Uterus (tissue), 4 donors: ENCODE measurements around the gene UBQLN1. TPM values are rescaled to one million over a fixed set of nuclear protein-coding genes. Genes with fewer than 3 reads are reported as not detected.
"Not testable (repeated sequence)": the region's sequence is repeated elsewhere in the genome, so short reads cannot be mapped to it uniquely, and the experiment has no call there.

Experiments
- DNase-seq, 2 donors: peaks; one replicate each; pipeline ENCODE4 v3.0.0-alpha.2; 2019 to 2020
- H3K27ac ChIP-seq, 2 donors: fragments of 200-600 bp; sonication (generic); 1 replicate in 1 of 2; 2 replicates in 1 of 2; pipeline ENCODE4 v1.5.1; 2016 to 2018
- H3K27me3 ChIP-seq, 2 donors: fragments of 200-600 bp; sonication (generic); one replicate each; pipeline ENCODE4 v1.5.1; 2018 to 2019; ENCODE audit warnings: control low read depth in 1 of 2
- H3K36me3 ChIP-seq, 2 donors: fragments of 200-600 bp; sonication (generic); one replicate each; pipeline ENCODE4 v1.5.1; 2019; ENCODE audit warnings: control low read depth in 1 of 2
- H3K4me1 ChIP-seq, 2 donors: fragments of 200-600 bp; sonication (generic); one replicate each; pipeline ENCODE4 v1.5.1; 2018 to 2019; ENCODE audit warnings: control low read depth in 1 of 2
- H3K4me3 ChIP-seq, 2 donors: fragments of 200-600 bp; sonication (generic); 1 replicate in 1 of 2; 2 replicates in 1 of 2; pipeline ENCODE4 v1.5.1; 2018 to 2019; ENCODE audit warnings: mild to moderate bottlenecking in 1 of 2
- H3K9me3 ChIP-seq, 2 donors: fragments of 200-600 bp; sonication (generic); one replicate each; pipeline ENCODE4 v1.5.1; 2019; ENCODE audit warnings: control low read depth in 1 of 2
- POLR2A ChIP-seq, 2 donors: fragments of 450-650 bp; IDR thresholded peaks; one replicate each; pipeline ENCODE4 v1.6.1; 2016; ENCODE audit warnings: antibody characterized with exemption in 2 of 2, mild to moderate bottlenecking in 1 of 2, moderate library complexity in 1 of 2
- intact Hi-C: fragments of 100-400 bp; cut with DNase I; formaldehyde crosslinking; loops from one replicate; pipeline ENCODE4 v1.15.1; 2023; ENCODE audit warnings: low total_unique reads
- total RNA-seq, 4 donors: library from RNA; depleted of rRNA in 3 of 4; stranded (reverse); fragments of >200 nt in 3 of 4; gene quantifications; one replicate each; pipeline versions ENCODE4 v1.1.0 to v1.2.4, GENCODE V29; 2014 to 2023
- TF ChIP-seq, protein P1 (sequence below), 4 experiments: fragments of 200-600 bp in 2 of 4; fragments of 450-650 bp in 2 of 4; sonication (generic) in 2 of 4; IDR thresholded peaks; one replicate each; pipeline ENCODE4 v1.5.1; 2016 to 2019; ENCODE audit warnings: antibody characterized with exemption in 4 of 4, mild to moderate bottlenecking in 2 of 4, moderate library complexity in 1 of 4
- donor health status: DM: yes; HTN: yes; CAD: no.

The UBQLN1 gene
- total RNA-seq, 4 donors from 2014 or later: 66.8 to 155 (median 98.1) TPM

DNA sequence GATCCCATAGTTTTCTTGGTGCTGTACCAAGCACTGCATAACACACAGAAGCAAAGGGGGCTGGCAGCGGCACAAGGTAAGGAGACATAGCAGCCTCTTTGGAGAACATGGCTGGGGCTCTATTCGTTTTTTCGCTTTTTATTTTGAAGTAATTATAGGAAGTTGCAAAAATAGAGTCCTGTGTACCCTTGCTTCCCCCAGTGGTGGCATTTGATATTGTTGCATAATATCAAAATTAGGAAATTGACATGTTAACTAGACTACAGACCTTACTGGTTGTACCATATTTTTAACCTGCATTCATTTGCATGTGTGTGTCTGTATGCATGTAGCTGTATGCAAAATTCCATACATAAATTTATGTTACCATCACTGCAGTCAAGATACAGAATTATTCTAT lies 6.6 kb upstream of the UBQLN1 start:
- no peak overlapping the region for H3K27ac ChIP-seq
- no peak for DNase-seq
- no peaks in the 10 kb centered on the region for H3K27me3 ChIP-seq
- H3K4me3 ChIP-seq: no peak overlapping the region
- intact Hi-C loops: no loop called here
- no peaks in the 10 kb centered on the region for H3K4me1 ChIP-seq
- TF ChIP-seq POLR2A (IDR thresholded peaks at IDR 0.05): no peak
- TF ChIP-seq, protein P1, sequence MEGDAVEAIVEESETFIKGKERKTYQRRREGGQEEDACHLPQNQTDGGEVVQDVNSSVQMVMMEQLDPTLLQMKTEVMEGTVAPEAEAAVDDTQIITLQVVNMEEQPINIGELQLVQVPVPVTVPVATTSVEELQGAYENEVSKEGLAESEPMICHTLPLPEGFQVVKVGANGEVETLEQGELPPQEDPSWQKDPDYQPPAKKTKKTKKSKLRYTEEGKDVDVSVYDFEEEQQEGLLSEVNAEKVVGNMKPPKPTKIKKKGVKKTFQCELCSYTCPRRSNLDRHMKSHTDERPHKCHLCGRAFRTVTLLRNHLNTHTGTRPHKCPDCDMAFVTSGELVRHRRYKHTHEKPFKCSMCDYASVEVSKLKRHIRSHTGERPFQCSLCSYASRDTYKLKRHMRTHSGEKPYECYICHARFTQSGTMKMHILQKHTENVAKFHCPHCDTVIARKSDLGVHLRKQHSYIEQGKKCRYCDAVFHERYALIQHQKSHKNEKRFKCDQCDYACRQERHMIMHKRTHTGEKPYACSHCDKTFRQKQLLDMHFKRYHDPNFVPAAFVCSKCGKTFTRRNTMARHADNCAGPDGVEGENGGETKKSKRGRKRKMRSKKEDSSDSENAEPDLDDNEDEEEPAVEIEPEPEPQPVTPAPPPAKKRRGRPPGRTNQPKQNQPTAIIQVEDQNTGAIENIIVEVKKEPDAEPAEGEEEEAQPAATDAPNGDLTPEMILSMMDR (IDR thresholded peaks at IDR 0.05): peak in 1 of 4 experiments; percentile 21
- H3K36me3 ChIP-seq: no peaks in the 10 kb centered on the region
- H3K9me3 ChIP-seq: no peaks in the 10 kb centered on the region

DNA sequence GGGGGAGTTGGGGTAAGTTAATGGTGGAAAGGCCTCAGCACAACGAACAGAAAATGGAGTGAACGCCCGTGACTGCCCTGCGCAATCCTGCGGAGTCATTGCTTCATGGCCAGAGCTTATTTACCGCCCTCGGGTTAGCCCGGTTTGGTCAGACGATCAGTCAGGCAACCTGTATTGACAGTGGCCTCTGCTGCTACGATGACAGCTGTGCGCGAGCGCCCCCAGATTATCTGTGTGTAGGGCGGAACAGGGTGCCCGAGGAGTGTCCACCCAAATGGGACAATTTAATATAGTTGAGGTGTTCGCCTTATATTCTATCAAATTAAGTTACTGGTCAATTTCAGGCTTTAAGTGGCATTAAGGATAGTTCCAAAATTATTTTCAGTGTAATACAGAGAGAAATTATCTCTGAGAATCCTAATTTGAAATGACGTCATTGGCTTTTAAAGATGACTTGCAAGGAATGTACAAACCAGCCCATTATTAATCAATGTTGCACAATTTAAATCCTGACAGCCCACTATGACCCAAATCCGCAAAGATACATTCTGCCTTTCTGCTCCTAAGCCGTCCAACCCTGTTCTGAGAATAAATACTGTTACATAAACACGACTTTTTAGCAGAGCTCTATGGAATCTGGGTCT lies 879 bp upstream of the UBQLN1 start:
- peak overlapping the region; percentile 95 for H3K27ac ChIP-seq
- no peaks in the 10 kb centered on the region for H3K27me3 ChIP-seq
- intact Hi-C loops: no loop called here
- peak overlapping the region; percentile 94 to 95 for H3K4me3 ChIP-seq
- TF ChIP-seq POLR2A (IDR thresholded peaks at IDR 0.05): no peak
- TF ChIP-seq, protein P1 (IDR thresholded peaks at IDR 0.05): no peak
- no peaks in the 10 kb centered on the region for H3K36me3 ChIP-seq
- H3K4me1 ChIP-seq: no peaks in the 10 kb centered on the region
- DNase-seq: peak; percentile 62 to 66
- H3K9me3 ChIP-seq: no peaks in the 10 kb centered on the region

DNA sequence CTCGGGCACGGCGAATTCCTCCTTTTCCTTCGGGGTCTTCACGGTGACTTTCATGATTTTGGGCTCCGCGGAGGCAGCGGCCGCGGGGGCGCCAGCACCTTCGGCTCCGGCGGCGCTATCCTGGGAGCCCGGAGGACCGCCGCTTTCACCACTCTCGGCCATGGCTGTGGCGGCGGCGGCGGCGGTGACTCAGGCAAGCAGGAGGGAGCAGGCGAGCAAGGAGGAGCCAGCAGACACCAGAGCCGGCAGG lies 315 bp downstream of the UBQLN1 start:
- no peak for DNase-seq
- no peaks in the 10 kb centered on the region for H3K9me3 ChIP-seq
- TF ChIP-seq, protein P1 (IDR thresholded peaks at IDR 0.05): no peak
- no peak for TF ChIP-seq POLR2A (IDR thresholded peaks at IDR 0.05)
- H3K27me3 ChIP-seq: no peaks in the 10 kb centered on the region
- no peaks in the 10 kb centered on the region for H3K4me1 ChIP-seq
- H3K4me3 ChIP-seq: peak overlapping the region; percentile 94 to 95
- H3K36me3 ChIP-seq: no peaks in the 10 kb centered on the region
- intact Hi-C loops: no loop called here
- H3K27ac ChIP-seq: peak overlapping the region; percentile 95

DNA sequence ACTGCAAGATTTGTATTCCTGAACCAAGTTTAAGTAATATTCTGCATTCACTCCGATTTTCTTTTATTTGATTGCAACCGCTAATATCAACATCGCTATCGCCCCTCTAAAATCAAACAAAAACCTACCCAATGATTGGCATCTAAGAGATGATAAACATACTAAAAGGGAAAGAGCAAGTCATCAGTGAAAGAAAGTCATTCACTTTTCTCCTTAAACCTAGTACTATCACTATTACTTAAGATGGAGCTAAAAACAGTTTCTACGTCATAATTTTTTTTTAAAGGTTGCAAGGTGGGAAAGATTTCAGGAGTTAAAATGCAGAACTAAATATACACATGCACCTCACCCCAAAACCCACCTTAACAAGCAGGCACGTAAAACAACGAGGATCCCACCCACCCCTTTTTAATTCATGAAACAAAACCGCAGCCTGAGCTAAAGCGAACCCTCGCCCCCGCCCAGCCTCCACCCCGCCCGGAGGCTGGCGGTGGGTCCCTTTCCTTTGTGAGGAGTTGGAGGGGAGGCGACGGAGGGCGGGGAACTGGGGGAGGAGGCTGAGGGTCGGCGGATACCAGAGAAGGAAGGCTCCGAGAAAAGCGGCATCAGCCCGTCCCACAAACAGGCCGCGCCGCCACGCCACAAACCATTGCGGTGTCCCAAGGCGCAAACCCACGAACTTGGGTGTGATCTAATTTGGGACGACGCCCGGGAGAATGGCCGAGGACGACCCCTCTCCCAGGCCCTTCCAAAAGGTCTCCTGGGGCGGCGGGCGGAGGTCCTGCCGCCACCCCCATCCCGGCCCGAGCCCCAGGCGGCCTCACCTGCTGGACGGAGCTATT lies 861 bp downstream of the UBQLN1 start:
- no peaks in the 10 kb centered on the region for H3K4me1 ChIP-seq
- no peaks in the 10 kb centered on the region for H3K9me3 ChIP-seq
- TF ChIP-seq POLR2A (IDR thresholded peaks at IDR 0.05): no peak
- TF ChIP-seq, protein P1 (IDR thresholded peaks at IDR 0.05): no peak
- H3K36me3 ChIP-seq: no peaks in the 10 kb centered on the region
- peak overlapping the region; percentile 95 for H3K27ac ChIP-seq
- H3K4me3 ChIP-seq: peak overlapping the region; percentile 94 to 95
- peak; percentile 22 to 33 for DNase-seq
- intact Hi-C loops: no loop called here
- no peaks in the 10 kb centered on the region for H3K27me3 ChIP-seq

DNA sequence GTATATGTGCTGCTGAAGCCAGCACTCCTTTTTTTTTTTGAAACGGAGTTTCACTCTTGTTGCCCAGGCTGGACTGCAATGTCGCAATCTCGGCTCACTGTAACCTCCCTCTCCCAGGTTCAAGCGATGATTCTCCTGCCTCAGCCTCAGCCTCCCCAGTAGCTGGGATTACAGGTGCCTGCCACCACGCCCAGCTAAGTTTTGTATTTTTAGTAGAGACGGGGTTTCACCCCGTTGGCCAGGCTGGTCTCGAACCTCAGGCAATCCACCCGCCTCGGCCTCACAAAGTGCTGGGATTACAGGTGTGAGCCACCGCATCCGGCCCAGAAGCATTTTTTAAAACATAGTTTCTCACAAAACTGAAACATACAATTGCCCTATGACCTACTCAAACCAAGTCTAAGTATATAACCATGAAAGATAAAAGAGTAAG lies 2.5 kb downstream of the UBQLN1 start:
- H3K27me3 ChIP-seq, H3K9me3 ChIP-seq, H3K4me3 ChIP-seq, H3K27ac ChIP-seq, DNase-seq, intact Hi-C loops, H3K36me3 ChIP-seq, H3K4me1 ChIP-seq: not testable (repeated sequence)
